WTC11 (cell line): ENCODE results near the gene KRTCAP3. TPM values are rescaled to one million over a fixed set of nuclear protein-coding genes. Genes with fewer than 3 reads are reported as not detected.
A peak's percentile ranks its signal among the peaks of the same experiment; 100 is the strongest.

ENCODE experiments used
- ATAC-seq: fragments of 200-7000 bp; cut with Tn5 transposase; 2 replicates; pipeline ENCODE4 v1.10.0; 2021; ENCODE audit warnings: mild to moderate bottlenecking, moderate library complexity
- CTCF ChIA-PET: fragments of 300-600 bp; sonication (Branson Sonifier 250); formaldehyde crosslinking; loops from one replicate; lab custom pipeline; 2021; ENCODE audit warnings: antibody characterized with exemption; lab: Charles Lee
- POLR2A ChIA-PET: fragments of 350-600 bp; sonication (Branson Sonifier 250); formaldehyde crosslinking; loops from one replicate; lab custom pipeline; 2021; ENCODE audit warnings: antibody characterized with exemption; lab: Charles Lee
- DNase-seq: peaks from one replicate; pipeline ENCODE4 v3.0.0; 2021; ENCODE audit warnings: low spot score
- H3K27ac Mint-ChIP-seq: 2 replicates; pipeline ENCODE4 v1.8.0; 2021; ENCODE audit warnings: mixed read lengths
- H3K27me3 Mint-ChIP-seq: 2 replicates; pipeline ENCODE4 v1.8.0; 2021; ENCODE audit warnings: low read depth, mild to moderate bottlenecking, moderate library complexity, mixed read lengths
- H3K36me3 Mint-ChIP-seq: 2 replicates; pipeline ENCODE4 v1.8.0; 2021; ENCODE audit warnings: mixed read lengths
- H3K4me1 Mint-ChIP-seq: 2 replicates; pipeline ENCODE4 v1.8.0; 2022; ENCODE audit warnings: mixed read lengths
- H3K4me3 Mint-ChIP-seq: 2 replicates; pipeline ENCODE4 v1.8.0; 2021; ENCODE audit warnings: mild to moderate bottlenecking, moderate library complexity, mixed read lengths
- H3K9me3 Mint-ChIP-seq: 2 replicates; pipeline ENCODE4 v1.8.0; 2021; ENCODE audit warnings: mixed read lengths
- CREM ChIP-seq: sonication (generic); formaldehyde crosslinking; IDR thresholded peaks from 2 replicates; pipeline ENCODE4 v1.8.1; 2022; ENCODE audit warnings: mild to moderate bottlenecking, missing genetic modification reagents, moderate library complexity
- ESRRA ChIP-seq: sonication (generic); formaldehyde crosslinking; IDR thresholded peaks from 2 replicates; pipeline ENCODE4 v1.8.1; 2022; ENCODE audit warnings: mild to moderate bottlenecking, missing genetic modification reagents, borderline replicate concordance
- ETV6 ChIP-seq: sonication (generic); formaldehyde crosslinking; IDR thresholded peaks from 2 replicates; pipeline ENCODE4 v1.8.1; 2022; ENCODE audit warnings: mild to moderate bottlenecking, missing genetic modification reagents
- FOXJ3 ChIP-seq: sonication (generic); formaldehyde crosslinking; IDR thresholded peaks from 2 replicates; pipeline ENCODE4 v1.9.0; 2021; ENCODE audit warnings: missing genetic modification reagents, mild to moderate bottlenecking, borderline replicate concordance
- GTF2I ChIP-seq: fragments of 250-450 bp; sonication (Bioruptor Pico); conservative IDR thresholded peaks from 2 replicates; pipeline ENCODE4 v1.4.0; 2021; ENCODE audit warnings: mild to moderate bottlenecking
- IRF2 ChIP-seq: sonication (generic); formaldehyde crosslinking; IDR thresholded peaks from 2 replicates; pipeline ENCODE4 v1.8.0; 2022; ENCODE audit warnings: low read depth, missing genetic modification reagents, borderline replicate concordance
- JUN ChIP-seq: sonication (generic); formaldehyde crosslinking; IDR thresholded peaks from 2 replicates; pipeline ENCODE4 v1.8.0; 2023; ENCODE audit warnings: mild to moderate bottlenecking, missing genetic modification reagents
- MYBL2 ChIP-seq: sonication (generic); formaldehyde crosslinking; IDR thresholded peaks from 2 replicates; pipeline ENCODE4 v1.8.1; 2023; ENCODE audit warnings: mild to moderate bottlenecking, moderate library complexity, missing genetic modification reagents
- NFE2L1 ChIP-seq: sonication (generic); formaldehyde crosslinking; IDR thresholded peaks from 2 replicates; pipeline ENCODE4 v1.8.1; 2023; ENCODE audit warnings: missing genetic modification reagents
- SMAD3 ChIP-seq: sonication (generic); formaldehyde crosslinking; IDR thresholded peaks from 2 replicates; pipeline ENCODE4 v1.8.0; 2022; ENCODE audit warnings: missing genetic modification reagents, mild to moderate bottlenecking, borderline replicate concordance
- TCF7 ChIP-seq: sonication (generic); formaldehyde crosslinking; IDR thresholded peaks from 2 replicates; pipeline ENCODE4 v1.8.0; 2022; ENCODE audit warnings: mild to moderate bottlenecking, low read depth, missing genetic modification reagents, moderate library complexity
- ZBTB21 ChIP-seq: sonication (generic); formaldehyde crosslinking; IDR thresholded peaks from 2 replicates; pipeline ENCODE4 v1.8.1; 2023; ENCODE audit warnings: mild to moderate bottlenecking, missing genetic modification reagents, borderline replicate concordance
- ZNF138 ChIP-seq: sonication (generic); formaldehyde crosslinking; conservative IDR thresholded peaks from 2 replicates; pipeline ENCODE4 v1.8.1; 2022; ENCODE audit warnings: mild to moderate bottlenecking, moderate library complexity, missing genetic modification reagents
- ZNF396 ChIP-seq: fragments of 250-450 bp; sonication (Bioruptor Pico); IDR thresholded peaks from 2 replicates; pipeline ENCODE4 v1.8.0; 2021; ENCODE audit warnings: mild to moderate bottlenecking, moderate library complexity, borderline replicate concordance
- ZNF416 ChIP-seq: fragments of 250-450 bp; sonication (Bioruptor Pico); IDR thresholded peaks from 2 replicates; pipeline ENCODE4 v1.9.0; 2021; ENCODE audit warnings: mild to moderate bottlenecking, inconsistent platforms
- ZNF423 ChIP-seq: fragments of 250-450 bp; sonication (Bioruptor Pico); IDR thresholded peaks from 2 replicates; pipeline ENCODE4 v2.1.2; 2022; ENCODE audit warnings: mild to moderate bottlenecking, moderate library complexity
- total RNA-seq: library from RNA; stranded (reverse); gene quantifications from 3 replicates; pipeline ENCODE4 v1.2.3, GENCODE V29; 2021
- TF ChIP-seq, protein P1 (sequence below): sonication (generic); formaldehyde crosslinking; IDR thresholded peaks from 2 replicates; pipeline ENCODE4 v1.8.1; 2022; ENCODE audit warnings: missing genetic modification reagents, borderline replicate concordance
- TF ChIP-seq, protein P2 (sequence below): fragments of 250-450 bp; sonication (Bioruptor Pico); IDR thresholded peaks from 2 replicates; pipeline ENCODE4 v2.1.2; 2022; ENCODE audit warnings: mild to moderate bottlenecking, moderate library complexity
- TF ChIP-seq, protein P3 (sequence below): fragments of 250-450 bp; sonication (Bioruptor Pico); conservative IDR thresholded peaks from 2 replicates; pipeline ENCODE4 v1.9.0; 2021; ENCODE audit warnings: mild to moderate bottlenecking
- TF ChIP-seq, protein P4 (sequence below): sonication (generic); formaldehyde crosslinking; IDR thresholded peaks from 2 replicates; pipeline ENCODE4 v1.8.0; 2022; ENCODE audit warnings: mild to moderate bottlenecking, missing genetic modification reagents
- TF ChIP-seq, protein P5 (sequence below): sonication (generic); formaldehyde crosslinking; conservative IDR thresholded peaks from 2 replicates; pipeline ENCODE4 v1.8.1; 2022; ENCODE audit warnings: mild to moderate bottlenecking, missing genetic modification reagents
- TF ChIP-seq, protein P6 (sequence below): sonication (generic); formaldehyde crosslinking; IDR thresholded peaks from 2 replicates; pipeline ENCODE4 v1.8.1; 2023; ENCODE audit warnings: mild to moderate bottlenecking, missing genetic modification reagents
- TF ChIP-seq, protein P7 (sequence below): sonication (generic); formaldehyde crosslinking; IDR thresholded peaks from 2 replicates; pipeline ENCODE4 v1.8.1; 2022; ENCODE audit warnings: mild to moderate bottlenecking, missing genetic modification reagents, moderate library complexity, borderline replicate concordance

Gene KRTCAP3
- total RNA-seq, 1 experiment from 2014 or later, result 41.9 TPM

DNA sequence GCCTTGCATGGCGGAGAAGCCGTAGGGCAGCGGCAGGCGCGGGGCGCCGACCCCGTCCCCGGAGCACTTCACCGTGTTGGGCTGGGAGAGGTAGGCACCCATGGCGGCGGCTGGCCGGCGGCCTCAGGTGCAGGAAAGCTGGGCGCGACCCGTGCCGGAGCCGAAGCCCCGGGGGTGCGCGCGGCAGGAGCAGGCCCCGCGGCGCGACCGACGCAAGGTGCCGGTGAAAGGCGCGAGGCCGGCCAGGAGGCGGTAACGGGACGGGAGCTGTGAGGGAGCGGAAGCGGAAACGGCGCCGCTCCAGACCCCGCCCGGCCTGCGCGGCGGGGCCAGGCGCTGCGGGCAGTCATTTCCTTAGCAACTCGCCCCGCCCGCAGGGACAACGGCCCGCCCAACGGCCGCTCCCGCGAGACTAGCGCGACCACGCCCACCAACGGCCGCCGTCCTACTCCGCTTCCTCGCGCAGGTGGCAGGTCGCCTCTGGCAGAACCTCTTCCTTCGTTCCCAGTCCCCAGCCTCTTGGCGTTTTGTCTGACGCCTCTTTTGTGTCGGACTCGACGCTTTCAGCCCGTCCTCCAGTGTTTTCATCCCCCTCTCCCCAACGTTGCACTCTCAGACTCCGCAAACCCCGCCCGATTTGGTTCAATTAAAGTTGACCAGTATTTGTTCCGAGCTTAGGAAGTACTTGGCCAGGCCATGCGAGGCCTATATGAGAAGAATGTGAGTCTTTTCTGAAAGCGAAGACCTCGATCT lies 32.7 kb upstream of the KRTCAP3 start, which contains the start of gene PPM1G (continued):
- TF ChIP-seq TCF7 (no peak), ZNF416 (CRISPR knock-in tag) (no peak), ZNF396 (no peak), ZNF138 (0 out of 2 replicates have a peak, but pooled peaks have one; percentile 7), CREM (CRISPR knock-in tag) (peak; percentile 76), ETV6 (peak; percentile 92), JUN (CRISPR knock-in tag) (no peak), ZNF423 (CRISPR knock-in tag) (peak; percentile 61; the same call in 1 of the 2 replicates), ZBTB21 (peak; percentile 42; the same call in 1 of the 2 replicates), FOXJ3 (CRISPR knock-in tag) (no peak), MYBL2 (CRISPR knock-in tag) (peak; percentile 91; the same call in 1 of the 2 replicates)
- TF ChIP-seq, protein P1, sequence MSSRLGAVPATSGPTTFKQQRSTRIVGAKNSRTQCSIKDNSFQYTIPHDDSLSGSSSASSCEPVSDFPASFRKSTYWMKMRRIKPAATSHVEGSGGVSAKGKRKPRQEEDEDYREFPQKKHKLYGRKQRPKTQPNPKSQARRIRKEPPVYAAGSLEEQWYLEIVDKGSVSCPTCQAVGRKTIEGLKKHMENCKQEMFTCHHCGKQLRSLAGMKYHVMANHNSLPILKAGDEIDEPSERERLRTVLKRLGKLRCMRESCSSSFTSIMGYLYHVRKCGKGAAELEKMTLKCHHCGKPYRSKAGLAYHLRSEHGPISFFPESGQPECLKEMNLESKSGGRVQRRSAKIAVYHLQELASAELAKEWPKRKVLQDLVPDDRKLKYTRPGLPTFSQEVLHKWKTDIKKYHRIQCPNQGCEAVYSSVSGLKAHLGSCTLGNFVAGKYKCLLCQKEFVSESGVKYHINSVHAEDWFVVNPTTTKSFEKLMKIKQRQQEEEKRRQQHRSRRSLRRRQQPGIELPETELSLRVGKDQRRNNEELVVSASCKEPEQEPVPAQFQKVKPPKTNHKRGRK (CRISPR knock-in tag), result no peak
- TF ChIP-seq, protein P2, sequence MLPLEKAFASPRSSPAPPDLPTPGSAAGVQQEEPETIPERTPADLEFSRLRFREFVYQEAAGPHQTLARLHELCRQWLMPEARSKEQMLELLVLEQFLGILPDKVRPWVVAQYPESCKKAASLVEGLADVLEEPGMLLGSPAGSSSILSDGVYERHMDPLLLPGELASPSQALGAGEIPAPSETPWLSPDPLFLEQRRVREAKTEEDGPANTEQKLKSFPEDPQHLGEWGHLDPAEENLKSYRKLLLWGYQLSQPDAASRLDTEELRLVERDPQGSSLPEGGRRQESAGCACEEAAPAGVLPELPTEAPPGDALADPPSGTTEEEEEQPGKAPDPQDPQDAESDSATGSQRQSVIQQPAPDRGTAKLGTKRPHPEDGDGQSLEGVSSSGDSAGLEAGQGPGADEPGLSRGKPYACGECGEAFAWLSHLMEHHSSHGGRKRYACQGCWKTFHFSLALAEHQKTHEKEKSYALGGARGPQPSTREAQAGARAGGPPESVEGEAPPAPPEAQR (CRISPR knock-in tag), result no peak
- TF ChIP-seq, protein P3, sequence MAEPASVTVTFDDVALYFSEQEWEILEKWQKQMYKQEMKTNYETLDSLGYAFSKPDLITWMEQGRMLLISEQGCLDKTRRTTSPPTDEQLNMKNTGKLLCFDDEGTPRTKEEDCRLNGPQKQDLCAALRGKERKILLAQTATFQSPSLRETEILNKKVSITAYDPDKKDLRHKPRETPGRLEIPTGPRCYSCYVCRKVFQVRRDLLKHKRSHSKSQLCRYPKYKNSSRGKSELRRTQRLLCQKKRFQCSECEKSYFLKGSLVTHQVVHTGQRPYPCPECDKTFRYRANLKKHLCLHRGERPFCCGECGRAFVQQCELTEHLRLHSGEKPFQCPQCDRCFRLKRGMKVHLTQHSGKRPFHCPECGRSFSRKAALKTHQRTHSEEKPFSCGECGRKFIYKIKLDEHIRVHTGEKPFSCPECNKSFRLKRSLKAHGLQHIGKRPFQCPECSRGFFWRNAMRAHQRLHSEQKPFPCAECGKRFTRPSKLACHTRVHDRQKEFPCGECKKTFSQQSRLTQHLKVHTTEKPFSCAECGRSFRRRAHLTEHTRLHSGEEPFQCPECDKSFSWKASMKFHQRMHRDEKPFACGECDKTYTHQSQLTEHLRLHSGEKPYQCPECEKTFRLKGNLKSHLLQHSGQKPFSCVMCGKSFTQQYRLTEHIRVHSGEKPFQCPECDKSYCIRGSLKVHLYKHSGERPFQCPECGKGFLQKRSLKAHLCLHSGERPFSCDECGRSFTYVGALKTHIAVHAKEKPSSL (CRISPR knock-in tag), result no peak
- TF ChIP-seq, protein P4, sequence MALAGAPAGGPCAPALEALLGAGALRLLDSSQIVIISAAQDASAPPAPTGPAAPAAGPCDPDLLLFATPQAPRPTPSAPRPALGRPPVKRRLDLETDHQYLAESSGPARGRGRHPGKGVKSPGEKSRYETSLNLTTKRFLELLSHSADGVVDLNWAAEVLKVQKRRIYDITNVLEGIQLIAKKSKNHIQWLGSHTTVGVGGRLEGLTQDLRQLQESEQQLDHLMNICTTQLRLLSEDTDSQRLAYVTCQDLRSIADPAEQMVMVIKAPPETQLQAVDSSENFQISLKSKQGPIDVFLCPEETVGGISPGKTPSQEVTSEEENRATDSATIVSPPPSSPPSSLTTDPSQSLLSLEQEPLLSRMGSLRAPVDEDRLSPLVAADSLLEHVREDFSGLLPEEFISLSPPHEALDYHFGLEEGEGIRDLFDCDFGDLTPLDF (CRISPR knock-in tag), result no peak
- TF ChIP-seq, protein P5, sequence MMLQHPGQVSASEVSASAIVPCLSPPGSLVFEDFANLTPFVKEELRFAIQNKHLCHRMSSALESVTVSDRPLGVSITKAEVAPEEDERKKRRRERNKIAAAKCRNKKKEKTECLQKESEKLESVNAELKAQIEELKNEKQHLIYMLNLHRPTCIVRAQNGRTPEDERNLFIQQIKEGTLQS, result no peak
- TF ChIP-seq, protein P6, sequence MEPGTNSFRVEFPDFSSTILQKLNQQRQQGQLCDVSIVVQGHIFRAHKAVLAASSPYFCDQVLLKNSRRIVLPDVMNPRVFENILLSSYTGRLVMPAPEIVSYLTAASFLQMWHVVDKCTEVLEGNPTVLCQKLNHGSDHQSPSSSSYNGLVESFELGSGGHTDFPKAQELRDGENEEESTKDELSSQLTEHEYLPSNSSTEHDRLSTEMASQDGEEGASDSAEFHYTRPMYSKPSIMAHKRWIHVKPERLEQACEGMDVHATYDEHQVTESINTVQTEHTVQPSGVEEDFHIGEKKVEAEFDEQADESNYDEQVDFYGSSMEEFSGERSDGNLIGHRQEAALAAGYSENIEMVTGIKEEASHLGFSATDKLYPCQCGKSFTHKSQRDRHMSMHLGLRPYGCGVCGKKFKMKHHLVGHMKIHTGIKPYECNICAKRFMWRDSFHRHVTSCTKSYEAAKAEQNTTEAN, result peak; percentile 20; the same call in 1 of the 2 replicates

DNA sequence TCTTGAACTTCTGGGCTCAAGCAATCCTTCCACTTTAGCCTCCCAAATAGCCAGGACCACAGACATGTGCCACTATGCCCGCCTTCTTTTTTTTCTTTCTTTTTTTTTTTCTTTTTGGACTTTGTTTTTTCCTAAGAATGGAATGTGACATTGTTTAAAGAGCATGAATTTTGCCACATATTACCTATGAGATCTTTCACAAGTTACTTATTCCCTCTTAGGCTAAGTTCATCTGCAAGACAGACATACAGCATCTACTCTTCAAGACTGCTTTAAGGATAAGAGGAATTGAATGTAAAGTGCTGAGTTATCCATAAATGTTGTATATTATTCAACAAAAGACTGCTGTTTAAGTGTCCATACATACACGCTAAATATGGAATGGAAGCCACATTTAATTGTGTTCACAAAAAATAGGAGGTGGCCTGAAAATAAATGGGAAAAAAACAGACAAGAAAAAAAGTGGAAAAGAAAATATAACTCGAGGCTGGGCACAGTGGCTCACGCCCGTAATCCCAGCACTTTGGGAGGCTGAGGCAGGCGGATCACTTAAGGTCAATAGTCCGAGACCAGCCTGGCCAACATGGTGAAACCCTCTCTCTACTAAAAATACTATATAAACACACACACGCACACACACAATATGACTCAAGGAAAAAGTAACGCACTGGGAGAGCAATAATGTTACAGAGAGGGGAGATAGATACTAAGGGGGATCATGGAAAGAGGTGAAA lies 29.6 kb upstream of the KRTCAP3 start:
- no peak for DNase-seq
- Mint-ChIP-seq H3K36me3 (peaks cover 4% of the 10 kb centered on the region; the same call in 1 of the 2 replicates), H3K27me3 (peaks cover 13% of the 10 kb centered on the region), H3K9me3 (peaks cover 8% of the 10 kb centered on the region), H3K4me3 (no peak overlapping the region), H3K4me1 (peaks cover 11% of the 10 kb centered on the region), H3K27ac (no peak overlapping the region)
- ATAC-seq, result no peak
- ChIA-PET CTCF (no interaction called here), POLR2A (no interaction called here)
- TF ChIP-seq CREM (CRISPR knock-in tag), result no peak
- TF ChIP-seq TCF7, result no peak
- TF ChIP-seq ZBTB21, result no peak
- TF ChIP-seq, protein P6, result no peak
- TF ChIP-seq ETV6, result no peak
- TF ChIP-seq ESRRA, result no peak
- no peak for TF ChIP-seq GTF2I (CRISPR knock-in tag)
- no peak for TF ChIP-seq SMAD3 (CRISPR knock-in tag)
- no peak for TF ChIP-seq NFE2L1
- TF ChIP-seq, protein P7, sequence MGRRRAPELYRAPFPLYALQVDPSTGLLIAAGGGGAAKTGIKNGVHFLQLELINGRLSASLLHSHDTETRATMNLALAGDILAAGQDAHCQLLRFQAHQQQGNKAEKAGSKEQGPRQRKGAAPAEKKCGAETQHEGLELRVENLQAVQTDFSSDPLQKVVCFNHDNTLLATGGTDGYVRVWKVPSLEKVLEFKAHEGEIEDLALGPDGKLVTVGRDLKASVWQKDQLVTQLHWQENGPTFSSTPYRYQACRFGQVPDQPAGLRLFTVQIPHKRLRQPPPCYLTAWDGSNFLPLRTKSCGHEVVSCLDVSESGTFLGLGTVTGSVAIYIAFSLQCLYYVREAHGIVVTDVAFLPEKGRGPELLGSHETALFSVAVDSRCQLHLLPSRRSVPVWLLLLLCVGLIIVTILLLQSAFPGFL (CRISPR knock-in tag), result no peak
- TF ChIP-seq IRF2 (CRISPR knock-in tag), result no peak
- no peak for TF ChIP-seq JUN (CRISPR knock-in tag)
- no peak for TF ChIP-seq MYBL2 (CRISPR knock-in tag)
